Lung (tissue), 12 donors: ENCODE data around the gene ATF2. TPM values are rescaled to one million over a fixed set of nuclear protein-coding genes. Genes with fewer than 3 reads are reported as not detected.

Source experiments
- ATAC-seq: fragments of 200-7000 bp; cut with Tn5 transposase; one replicate; pipeline ENCODE4 v1.9.1; 2020; ENCODE audit warnings: moderate number of reproducible peaks; ENCODE audit not compliant: insufficient read depth, low FRiP score
- DNase-seq, 3 donors: peaks; one replicate each; pipeline ENCODE4 v3.0.0-alpha.2; 2013 to 2017
- H3K27ac ChIP-seq, 2 donors: one replicate each; pipeline ENCODE4 v1.5.1; 2013; ENCODE audit warnings: mild to moderate bottlenecking in 2 of 2, moderate library complexity in 2 of 2, control low read depth in 1 of 2, inconsistent platforms in 1 of 2, low read depth in 1 of 2, low read length in 1 of 2
- H3K27me3 ChIP-seq, 3 donors: one replicate each; pipeline ENCODE4 v1.5.1; 2013; ENCODE audit warnings: low read length in 2 of 3; ENCODE audit not compliant: control insufficient read depth in 3 of 3, insufficient read depth in 3 of 3
- H3K36me3 ChIP-seq, 4 donors: one replicate each; pipeline ENCODE4 v1.5.1; 2013; ENCODE audit warnings: low read length in 4 of 4, mild to moderate bottlenecking in 1 of 4, moderate library complexity in 1 of 4; ENCODE audit not compliant: control insufficient read depth in 4 of 4, insufficient read depth in 4 of 4
- H3K4me1 ChIP-seq, 5 donors: one replicate each; pipeline ENCODE4 v1.5.1; 2013; ENCODE audit warnings: low read length in 5 of 5, mild to moderate bottlenecking in 2 of 5, moderate library complexity in 1 of 5; ENCODE audit not compliant: control insufficient read depth in 5 of 5, insufficient read depth in 5 of 5
- H3K4me3 ChIP-seq: one replicate; pipeline ENCODE4 v1.5.1; 2013; ENCODE audit warnings: mild to moderate bottlenecking, control low read depth, moderate library complexity
- H3K9ac ChIP-seq, 2 donors: one replicate each; pipeline ENCODE4 v1.5.1; 2013; ENCODE audit warnings: low read length in 2 of 2, control low read depth in 1 of 2; ENCODE audit not compliant: insufficient read depth in 1 of 2
- H3K9me3 ChIP-seq, 4 donors: one replicate each; pipeline ENCODE4 v1.5.1; 2013; ENCODE audit warnings: low read length in 3 of 4, mild to moderate bottlenecking in 1 of 4, moderate library complexity in 1 of 4; ENCODE audit not compliant: control insufficient read depth in 4 of 4, insufficient read depth in 3 of 4
- WGBS, 2 donors: extraction: QIAGEN DNeasy Blood & Tissue Kit; methylation state at CpG; one replicate each; pipeline ENCODE4 v1.1.7; 2013; 5-methylcytosine and 5-hydroxymethylcytosine counted together
- polyA plus RNA-seq, 2 donors: library from polyadenylated mRNA; stranded (reverse); fragments of 200-250 nt; gene quantifications; one replicate each; pipeline ENCODE4 v1.2.1, GENCODE V29; 2013
- total RNA-seq, 2 donors: library from RNA; depleted of rRNA in 1 of 2; stranded (reverse); fragments of >200 nt in 1 of 2; gene quantifications; one replicate each; pipeline ENCODE4 v1.2.1, GENCODE V29; 2014 to 2021
- TF ChIP-seq, protein P1 (sequence below): IDR thresholded peaks from 2 replicates; pipeline ENCODE4 v1.5.1; 2012; ENCODE audit warnings: mild to moderate bottlenecking; ENCODE audit errors: control extremely low read depth, extremely low read depth
- donor health status: control.
- donor health status: control.
- donor health status: Bipolar disorder and iron deficiency.
- donor health status: healthy.
- donor health status: DM: yes; HTN: yes; CAD: no.

Gene ATF2
- total and polyA plus RNA-seq, 4 donors = 16.3 to 92.7 (median 30.2) TPM

DNA sequence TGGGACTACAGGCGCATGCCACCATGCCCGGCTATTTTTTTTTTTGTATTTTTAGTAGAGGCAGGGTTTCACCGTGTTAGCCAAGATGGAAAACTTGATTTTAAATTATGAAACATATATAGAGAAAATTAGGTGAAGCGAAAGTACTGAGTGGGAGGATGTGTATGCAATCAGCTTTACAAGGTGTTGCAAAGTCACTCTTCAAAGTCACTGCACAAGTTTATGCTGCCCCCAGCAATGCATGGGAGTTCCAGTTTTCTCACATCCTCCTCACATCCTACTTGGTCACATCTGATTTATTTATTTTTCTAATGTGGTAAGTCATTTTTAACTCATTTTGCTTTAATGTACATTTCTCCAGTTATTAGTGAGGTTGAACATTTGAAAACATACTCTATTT, 113.7 kb downstream of the ATF2 start:
- TF ChIP-seq, protein P1, sequence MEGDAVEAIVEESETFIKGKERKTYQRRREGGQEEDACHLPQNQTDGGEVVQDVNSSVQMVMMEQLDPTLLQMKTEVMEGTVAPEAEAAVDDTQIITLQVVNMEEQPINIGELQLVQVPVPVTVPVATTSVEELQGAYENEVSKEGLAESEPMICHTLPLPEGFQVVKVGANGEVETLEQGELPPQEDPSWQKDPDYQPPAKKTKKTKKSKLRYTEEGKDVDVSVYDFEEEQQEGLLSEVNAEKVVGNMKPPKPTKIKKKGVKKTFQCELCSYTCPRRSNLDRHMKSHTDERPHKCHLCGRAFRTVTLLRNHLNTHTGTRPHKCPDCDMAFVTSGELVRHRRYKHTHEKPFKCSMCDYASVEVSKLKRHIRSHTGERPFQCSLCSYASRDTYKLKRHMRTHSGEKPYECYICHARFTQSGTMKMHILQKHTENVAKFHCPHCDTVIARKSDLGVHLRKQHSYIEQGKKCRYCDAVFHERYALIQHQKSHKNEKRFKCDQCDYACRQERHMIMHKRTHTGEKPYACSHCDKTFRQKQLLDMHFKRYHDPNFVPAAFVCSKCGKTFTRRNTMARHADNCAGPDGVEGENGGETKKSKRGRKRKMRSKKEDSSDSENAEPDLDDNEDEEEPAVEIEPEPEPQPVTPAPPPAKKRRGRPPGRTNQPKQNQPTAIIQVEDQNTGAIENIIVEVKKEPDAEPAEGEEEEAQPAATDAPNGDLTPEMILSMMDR = no peak
- Histone ChIP-seq H3K4me1 (no peaks in the 10 kb centered on the region), H3K9ac (no peak overlapping the region), H3K4me3 (no peak overlapping the region), H3K9me3 (no peaks in the 10 kb centered on the region), H3K27ac (no peak overlapping the region), H3K27me3 (no peaks in the 10 kb centered on the region), H3K36me3 (no peaks in the 10 kb centered on the region)
- 94 to 98% methylated on average over 4 of the region's 4 CpGs for WGBS, 2 donors
- DNase-seq = no peak
- ATAC-seq = no peak

DNA sequence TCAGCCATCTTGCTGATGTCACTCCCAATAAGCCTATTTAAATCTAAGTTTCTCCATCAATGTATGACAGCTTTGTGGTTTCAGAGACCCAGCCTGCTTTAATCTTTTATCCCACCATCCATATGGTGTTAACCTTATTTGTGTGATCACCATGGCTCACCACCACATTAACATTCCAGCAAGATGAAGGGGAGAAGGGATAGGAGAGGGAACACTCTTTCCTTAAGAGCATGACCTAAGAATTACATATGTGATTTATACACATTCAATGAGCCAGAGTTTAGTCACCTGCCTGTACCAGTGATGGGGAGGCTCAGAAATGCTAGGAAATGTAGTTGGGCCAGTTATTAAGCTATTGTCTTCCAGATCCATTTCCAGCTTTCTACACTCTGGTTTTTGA, 118.3 kb downstream of the ATF2 start:
- TF ChIP-seq, protein P1 = no peak
- Histone ChIP-seq H3K9me3 (no peaks in the 10 kb centered on the region), H3K4me1 (no peaks in the 10 kb centered on the region), H3K9ac (no peak overlapping the region), H3K4me3 (no peak overlapping the region), H3K27ac (no peak overlapping the region), H3K36me3 (no peaks in the 10 kb centered on the region), H3K27me3 (no peaks in the 10 kb centered on the region)
- no peak for ATAC-seq
- DNase-seq = no peak

DNA sequence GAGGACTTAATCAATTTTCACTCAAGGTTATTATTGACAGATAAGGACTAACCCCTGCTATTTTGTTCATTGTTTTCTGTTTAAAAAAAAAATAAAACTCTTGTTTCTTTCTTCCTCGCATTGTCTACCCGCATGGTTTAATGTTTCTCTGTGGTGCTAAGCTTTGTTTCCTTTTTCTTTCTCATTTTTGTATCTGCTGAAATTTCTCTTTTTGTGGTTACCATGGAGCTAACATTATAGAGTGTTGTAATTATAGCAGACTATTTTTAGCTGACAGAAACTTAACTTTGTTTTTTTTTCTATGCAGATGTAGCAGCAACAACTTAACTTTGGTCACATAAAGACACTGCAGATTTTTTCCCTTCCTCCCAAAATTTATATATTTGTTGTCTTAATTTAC, 119.7 kb downstream of the ATF2 start:
- Histone ChIP-seq H3K4me3 (no peak overlapping the region), H3K27ac (no peak overlapping the region), H3K9me3 (no peaks in the 10 kb centered on the region), H3K4me1 (no peaks in the 10 kb centered on the region), H3K36me3 (no peaks in the 10 kb centered on the region), H3K9ac (no peak overlapping the region), H3K27me3 (no peaks in the 10 kb centered on the region)
- DNase-seq (no peak), ATAC-seq (no peak)
- TF ChIP-seq, protein P1 = no peak
- WGBS, 2 donors = 61 to 73% methylated on average over 2 of the region's 2 CpGs

DNA sequence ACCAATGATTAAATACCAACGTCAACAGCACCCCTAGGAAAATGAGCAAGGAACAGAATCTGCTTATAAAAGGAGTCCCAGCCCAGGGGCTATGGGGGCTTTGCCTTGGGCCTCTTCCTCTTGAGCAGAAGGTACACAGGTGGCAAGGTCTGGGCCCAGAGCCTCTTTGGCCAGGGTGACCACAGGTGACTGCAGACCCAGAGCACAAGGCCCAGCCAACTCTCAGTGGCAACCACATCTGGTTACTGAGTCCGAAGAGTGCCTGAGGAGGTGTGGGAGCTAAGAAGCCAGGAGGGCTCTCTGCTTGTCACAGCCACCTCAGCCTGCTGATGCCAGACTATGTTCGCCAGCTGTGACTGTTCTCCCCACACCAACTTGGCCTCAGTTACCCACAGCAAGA, 128.5 kb downstream of the ATF2 start:
- DNase-seq (no peak), ATAC-seq (no peak)
- Histone ChIP-seq H3K9ac (no peak overlapping the region), H3K9me3 (no peaks in the 10 kb centered on the region), H3K36me3 (no peaks in the 10 kb centered on the region), H3K27me3 (no peaks in the 10 kb centered on the region), H3K4me1 (peaks cover 0 to 7% (median 0%) of the 10 kb centered on the region in 5 donors), H3K27ac (no peak overlapping the region), H3K4me3 (no peak overlapping the region)
- TF ChIP-seq, protein P1 = no peak
- 94 to 97% methylated on average over 3 of the region's 3 CpGs for WGBS, 2 donors
